Midbrain (tissue), 1 donor: Measurements from ENCODE around the gene CYB561D1.
A peak's percentile ranks its signal among the peaks of the same experiment; 100 is the strongest.

Experiments used
- DNase-seq: peaks from one replicate; lab custom pipeline; 2025; lab: John Stamatoyannopoulos, UW

CYB561D1 gene

DNA sequence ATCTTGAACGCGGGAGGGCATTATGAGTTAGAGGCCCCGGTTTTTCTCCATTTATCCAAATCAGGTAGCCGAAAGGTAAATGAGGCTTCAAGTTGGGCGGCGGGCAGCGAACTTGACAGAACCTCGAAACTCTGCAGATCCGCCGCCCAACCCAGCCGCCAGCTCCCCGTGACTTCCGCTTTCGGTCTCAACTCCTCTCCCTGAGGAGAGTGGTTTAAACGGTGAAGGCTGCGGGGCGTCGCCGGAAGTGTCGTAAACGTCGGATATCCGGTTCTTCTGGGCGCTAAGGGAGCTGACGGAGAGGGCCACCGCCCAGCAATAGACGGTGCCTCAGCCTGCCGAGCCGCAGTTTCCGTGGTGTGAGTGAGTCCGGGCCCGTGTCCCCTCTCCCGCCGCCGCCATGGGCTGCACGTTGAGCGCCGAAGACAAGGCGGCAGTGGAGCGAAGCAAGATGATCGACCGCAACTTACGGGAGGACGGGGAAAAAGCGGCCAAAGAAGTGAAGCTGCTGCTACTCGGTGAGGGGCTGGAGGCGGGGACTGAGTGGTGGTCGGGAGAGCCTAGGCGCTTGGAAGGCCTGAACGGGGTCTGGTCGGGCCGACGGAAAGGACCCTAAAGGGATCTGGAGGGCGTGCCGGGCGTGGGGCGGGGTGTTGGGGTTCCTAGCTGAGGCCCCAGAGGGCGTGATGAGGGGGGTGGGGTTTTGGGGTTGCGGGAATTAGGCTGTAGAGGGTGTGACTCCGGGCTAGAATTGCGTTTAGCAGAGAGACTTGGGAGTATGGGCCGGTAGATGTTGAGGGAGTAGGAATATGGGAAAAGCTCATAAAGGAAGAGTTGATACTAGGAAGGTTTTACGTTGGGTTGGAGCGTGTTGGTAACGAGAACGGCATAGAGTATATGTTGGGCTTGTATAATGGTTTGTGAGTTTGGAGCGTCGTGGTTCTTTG lies 54.7 kb downstream of the CYB561D1 start, which contains the start of gene GNAI3:
Gene GNAI3, plus strand, starts transcription at position 295 of the 947 bp plus-strand sequence. Its CDS starts 106 bp downstream, at position 401.
- DNase-seq, result peak; percentile 97
